Spleen (tissue), 11 donors: ENCODE results near the gene NEUROD4. TPM values are rescaled to one million over a fixed set of nuclear protein-coding genes. Genes with fewer than 3 reads are reported as not detected.

ENCODE experiments used
- DNase-seq: peaks from one replicate; pipeline ENCODE4 v3.0.0-alpha.2; 2020
- H3K27ac ChIP-seq, 8 donors: fragments of 200-600 bp; sonication (generic) in 7 of 8; 1 replicate in 4 of 8; 2 replicates in 4 of 8; pipeline versions ENCODE4 v1.5.0 to v1.8.0; 2016 to 2021; ENCODE audit warnings: inconsistent platforms in 4 of 8, mild to moderate bottlenecking in 4 of 8, moderate library complexity in 1 of 8
- H3K27me3 ChIP-seq, 7 donors: fragments of 200-600 bp; sonication (generic) in 6 of 7; replicated peaks in 1 of 7; 1 replicate in 4 of 7; 2 replicates in 3 of 7; pipeline versions ENCODE4 v1.5.0 to v1.8.0; 2016 to 2021; ENCODE audit warnings: inconsistent platforms in 3 of 7, mild to moderate bottlenecking in 1 of 7
- H3K36me3 ChIP-seq, 6 donors: fragments of 200-600 bp; sonication (generic) in 5 of 6; 1 replicate in 4 of 6; 2 replicates in 2 of 6; pipeline versions ENCODE4 v1.5.0 to v1.8.0; 2016 to 2021; ENCODE audit warnings: inconsistent platforms in 2 of 6
- H3K4me1 ChIP-seq, 6 donors: fragments of 200-600 bp; sonication (generic) in 5 of 6; 1 replicate in 3 of 6; 2 replicates in 3 of 6; pipeline versions ENCODE4 v1.5.0 to v1.8.0; 2016 to 2021; ENCODE audit warnings: inconsistent platforms in 3 of 6
- H3K4me3 ChIP-seq, 8 donors: fragments of 200-600 bp; sonication (generic) in 7 of 8; 1 replicate in 4 of 8; 2 replicates in 4 of 8; pipeline versions ENCODE4 v1.5.0 to v1.8.0; 2016 to 2021; ENCODE audit warnings: inconsistent platforms in 4 of 8, mild to moderate bottlenecking in 4 of 8, moderate library complexity in 2 of 8
- H3K9me3 ChIP-seq, 8 donors: fragments of 200-600 bp; sonication (generic) in 7 of 8; 1 replicate in 4 of 8; 2 replicates in 4 of 8; pipeline versions ENCODE4 v1.5.0 to v1.8.0; 2016 to 2021; ENCODE audit warnings: inconsistent platforms in 4 of 8
- POLR2A ChIP-seq, 3 donors: fragments of 450-650 bp; IDR thresholded peaks; one replicate each; pipeline ENCODE4 v1.5.1; 2017; ENCODE audit warnings: antibody characterized with exemption in 3 of 3, mild to moderate bottlenecking in 1 of 3
- POLR2AphosphoS5 ChIP-seq, 3 donors: sonication (generic); formaldehyde crosslinking; IDR thresholded peaks; one replicate each; pipeline ENCODE4 v1.5.1; 2017; ENCODE audit warnings: antibody characterized with exemption in 3 of 3
- WGBS, 5 donors: extraction: QIAGEN DNeasy Blood & Tissue Kit in 3 of 5; methylation state at CpG; one replicate each; pipeline versions ENCODE4 v1.1.5 to v1.1.7; 2013 to 2018; 5-methylcytosine and 5-hydroxymethylcytosine counted together
- intact Hi-C: fragments of 100-400 bp; cut with DNase I; formaldehyde crosslinking; loops from one replicate; pipeline ENCODE4 v1.15.0; 2023; ENCODE audit warnings: low total_unique reads
- polyA plus RNA-seq, 3 donors: library from polyadenylated mRNA; stranded (reverse); fragments of 200-250 nt; gene quantifications; one replicate each; pipeline ENCODE4 v1.2.1, GENCODE V29; 2013
- total RNA-seq, 7 donors: library from RNA; depleted of rRNA in 3 of 7; stranded (reverse); fragments of >200 nt in 3 of 7; fragmentation: NEBNext Ultra II Directional in 4 of 7; extraction: Animal tissue kit (Norgen Biotek cat#: 25700) in 4 of 7; gene quantifications; one replicate each; pipeline versions ENCODE4 v1.1.0 to v1.2.1, GENCODE V29; 2016 to 2021
- TF ChIP-seq, protein P1 (sequence below), 11 experiments: fragments of 200-600 bp in 7 of 11; fragments of 450-650 bp in 4 of 11; sonication (generic) in 4 of 11; IDR thresholded peaks in 8 of 11; conservative IDR thresholded peaks in 3 of 11; 1 replicate in 7 of 11; 2 replicates in 4 of 11; pipeline versions ENCODE4 v1.4.0 to v1.8.0; 2016 to 2021; ENCODE audit warnings: antibody characterized with exemption in 11 of 11, inconsistent platforms in 4 of 11, mild to moderate bottlenecking in 1 of 11
- donor health status: healthy with polysubstance abuse.
- donor health status: DM: no; HTN: no; CAD: no; lungs with moderate emphysema.
- donor health status: DM: no; HTN: no; CAD: no.
- donor health status: Bipolar disorder and iron deficiency.
- donor health status: healthy.
- donor health status: DM: no; HTN: no; CAD: no.
- donor health status: DM: yes; HTN: yes; CAD: no.

The NEUROD4 gene
- total and polyA plus RNA-seq, 10 donors, result not detected

DNA sequence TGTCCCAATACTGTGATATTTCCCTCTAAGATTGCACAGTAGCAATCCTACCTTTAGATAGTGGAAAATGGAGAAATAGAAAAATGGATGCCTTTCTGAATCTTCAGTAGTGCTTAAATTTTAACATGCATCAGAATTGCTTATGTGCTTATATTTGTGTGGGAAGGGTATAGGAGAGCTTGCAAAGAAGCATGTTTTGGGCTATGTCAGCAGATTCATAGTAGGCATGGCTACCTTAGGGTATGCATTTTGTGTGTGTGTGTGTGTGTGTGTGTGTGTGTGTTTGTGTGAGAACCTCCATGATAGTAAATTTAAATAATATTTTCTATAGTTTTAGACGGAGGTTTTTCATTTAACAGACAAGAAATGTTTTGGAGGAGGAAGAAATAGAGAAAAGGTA lies 38.3 kb downstream of the NEUROD4 start:
- Histone ChIP-seq H3K36me3 (no peaks in the 10 kb centered on the region), H3K27me3 (peaks cover 0 to 6% (median 0%) of the 10 kb centered on the region in 7 donors), H3K9me3 (no peaks in the 10 kb centered on the region), H3K27ac (no peak overlapping the region), H3K4me3 (no peak overlapping the region), H3K4me1 (peaks cover 0 to 5% (median 0%) of the 10 kb centered on the region in 6 donors)
- 78 to 96% (median 92%) methylated on average over 1 of the region's 1 CpG for WGBS, 5 donors
- intact Hi-C loops, result no loop called here
- no peak for TF ChIP-seq POLR2A (IDR thresholded peaks at IDR 0.05)
- TF ChIP-seq POLR2AphosphoS5 (IDR thresholded peaks at IDR 0.05), result no peak
- TF ChIP-seq, protein P1, sequence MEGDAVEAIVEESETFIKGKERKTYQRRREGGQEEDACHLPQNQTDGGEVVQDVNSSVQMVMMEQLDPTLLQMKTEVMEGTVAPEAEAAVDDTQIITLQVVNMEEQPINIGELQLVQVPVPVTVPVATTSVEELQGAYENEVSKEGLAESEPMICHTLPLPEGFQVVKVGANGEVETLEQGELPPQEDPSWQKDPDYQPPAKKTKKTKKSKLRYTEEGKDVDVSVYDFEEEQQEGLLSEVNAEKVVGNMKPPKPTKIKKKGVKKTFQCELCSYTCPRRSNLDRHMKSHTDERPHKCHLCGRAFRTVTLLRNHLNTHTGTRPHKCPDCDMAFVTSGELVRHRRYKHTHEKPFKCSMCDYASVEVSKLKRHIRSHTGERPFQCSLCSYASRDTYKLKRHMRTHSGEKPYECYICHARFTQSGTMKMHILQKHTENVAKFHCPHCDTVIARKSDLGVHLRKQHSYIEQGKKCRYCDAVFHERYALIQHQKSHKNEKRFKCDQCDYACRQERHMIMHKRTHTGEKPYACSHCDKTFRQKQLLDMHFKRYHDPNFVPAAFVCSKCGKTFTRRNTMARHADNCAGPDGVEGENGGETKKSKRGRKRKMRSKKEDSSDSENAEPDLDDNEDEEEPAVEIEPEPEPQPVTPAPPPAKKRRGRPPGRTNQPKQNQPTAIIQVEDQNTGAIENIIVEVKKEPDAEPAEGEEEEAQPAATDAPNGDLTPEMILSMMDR (IDR thresholded peaks at IDR 0.05 in 8 of 11, conservative IDR thresholded peaks at IDR 0.05 in 3 of 11), result no peak
- DNase-seq, result no peak

DNA sequence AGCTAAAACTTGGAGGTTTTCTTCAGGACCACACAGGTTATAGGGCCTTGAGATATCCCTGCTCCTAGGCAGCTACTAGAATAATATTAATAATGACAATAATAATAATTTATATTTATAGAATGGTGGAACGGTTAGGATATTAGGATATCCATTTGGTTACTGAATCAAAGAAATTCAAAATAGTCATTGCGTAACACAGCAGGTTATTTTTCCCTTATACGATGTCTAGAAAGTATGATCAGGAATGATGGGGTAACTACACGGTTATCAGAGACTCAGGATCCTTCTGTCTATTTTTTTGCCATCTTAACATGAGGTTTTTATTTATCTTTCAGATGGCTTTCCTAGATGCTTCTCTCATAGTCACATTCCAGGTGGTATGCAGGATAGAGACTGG lies 39.0 kb downstream of the NEUROD4 start:
- DNase-seq, result no peak
- H3K4me1 ChIP-seq, result peaks cover 0 to 5% (median 0%) of the 10 kb centered on the region in 6 donors
- no peak overlapping the region for H3K4me3 ChIP-seq
- 85 to 94% (median 89%) methylated on average over 4 of the region's 4 CpGs for WGBS, 5 donors
- no peak for TF ChIP-seq POLR2AphosphoS5 (IDR thresholded peaks at IDR 0.05)
- H3K27me3 ChIP-seq, result peaks cover 0 to 7% (median 0%) of the 10 kb centered on the region in 7 donors
- intact Hi-C loops, result no loop called here
- H3K27ac ChIP-seq, result no peak overlapping the region
- no peaks in the 10 kb centered on the region for H3K36me3 ChIP-seq
- no peaks in the 10 kb centered on the region for H3K9me3 ChIP-seq

DNA sequence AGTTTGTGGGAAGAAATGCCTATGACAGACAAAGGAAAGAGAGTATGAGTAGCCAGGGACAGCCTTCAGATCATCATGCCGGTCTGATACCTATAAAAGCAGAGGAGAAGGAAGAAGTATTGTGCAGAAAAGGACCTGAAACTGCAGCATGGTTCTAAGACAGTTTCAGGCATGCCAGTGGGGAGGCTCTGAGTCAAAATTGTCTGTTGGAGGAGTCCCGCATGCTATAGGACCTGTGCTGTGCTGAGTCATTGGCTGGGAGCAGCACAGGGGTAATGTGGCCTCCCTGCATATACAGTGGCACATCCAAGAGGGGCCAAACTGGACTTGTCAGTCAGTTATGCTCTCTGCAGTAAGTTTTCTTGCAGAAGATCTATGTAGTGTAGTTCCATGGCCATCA lies 40.7 kb downstream of the NEUROD4 start:
- H3K4me3 ChIP-seq, result no peak overlapping the region
- DNase-seq, result no peak
- 34 to 55% (median 52%) methylated on average over 2 of the region's 2 CpGs for WGBS, 5 donors
- H3K36me3 ChIP-seq, result no peaks in the 10 kb centered on the region
- H3K27me3 ChIP-seq, result peaks cover 0 to 7% (median 0%) of the 10 kb centered on the region in 7 donors
- no peak for TF ChIP-seq POLR2AphosphoS5 (IDR thresholded peaks at IDR 0.05)
- no peak for TF ChIP-seq POLR2A (IDR thresholded peaks at IDR 0.05)
- TF ChIP-seq, protein P1 (IDR thresholded peaks at IDR 0.05 in 8 of 11, conservative IDR thresholded peaks at IDR 0.05 in 3 of 11), result no peak
- H3K27ac ChIP-seq, result no peak overlapping the region
- H3K9me3 ChIP-seq, result no peaks in the 10 kb centered on the region
- intact Hi-C loops, result no loop called here
- H3K4me1 ChIP-seq, result peaks cover 0 to 5% (median 0%) of the 10 kb centered on the region in 6 donors

DNA sequence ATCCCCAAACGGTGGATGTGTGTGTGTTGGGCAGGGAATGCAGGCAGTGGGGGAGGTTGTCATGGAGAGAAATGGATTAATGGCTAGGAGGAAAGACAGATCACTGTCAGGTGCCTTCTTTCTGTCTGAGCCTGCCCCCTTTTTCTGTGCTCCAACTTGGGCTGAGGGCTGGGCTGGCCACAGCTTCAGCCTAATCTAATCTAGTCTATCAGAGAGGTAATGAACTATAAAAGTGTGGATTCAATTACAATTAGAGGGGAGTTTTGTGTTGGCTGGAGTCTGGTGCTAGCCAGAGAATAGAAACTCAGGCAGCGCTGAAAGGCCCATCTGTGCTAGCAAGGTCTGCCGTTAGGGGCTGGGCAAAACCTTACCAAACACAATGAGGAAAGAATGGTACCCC lies 41.2 kb downstream of the NEUROD4 start:
- Histone ChIP-seq H3K27me3 (peaks cover 0 to 7% (median 0%) of the 10 kb centered on the region in 7 donors), H3K4me1 (peaks cover 0 to 5% (median 0%) of the 10 kb centered on the region in 6 donors), H3K36me3 (no peaks in the 10 kb centered on the region), H3K27ac (no peak overlapping the region), H3K4me3 (no peak overlapping the region), H3K9me3 (no peaks in the 10 kb centered on the region)
- 64 to 77% (median 74%) methylated on average over 3 of the region's 3 CpGs for WGBS, 5 donors
- intact Hi-C loops, result no loop called here
- no peak for TF ChIP-seq POLR2AphosphoS5 (IDR thresholded peaks at IDR 0.05)
- no peak for DNase-seq

DNA sequence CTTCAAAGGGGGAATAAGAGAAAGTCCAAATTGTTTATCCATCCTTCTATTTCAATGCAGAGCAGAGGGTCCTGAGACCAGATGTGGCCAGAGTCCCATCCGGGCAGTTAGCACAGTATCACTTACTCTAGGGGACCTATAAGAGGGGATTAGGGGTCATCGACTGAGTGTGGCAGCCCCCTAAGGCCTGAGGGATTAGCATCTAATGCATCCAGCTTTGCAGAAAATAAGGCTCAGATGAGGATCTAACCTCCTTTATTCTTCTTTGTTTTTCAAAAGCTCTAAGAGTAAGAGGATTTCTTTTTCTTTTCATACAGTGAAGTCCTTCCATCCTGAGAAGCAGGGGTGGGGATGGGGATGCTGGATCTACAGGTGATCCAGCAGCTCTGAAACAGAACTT lies 43.5 kb downstream of the NEUROD4 start:
- no peak overlapping the region for H3K4me3 ChIP-seq

More for the DNA sequence above, 43.5 kb downstream of the NEUROD4 start:
- H3K27me3 ChIP-seq, result peaks cover 0 to 7% (median 0%) of the 10 kb centered on the region in 7 donors
- DNase-seq, result no peak
- no peaks in the 10 kb centered on the region for H3K36me3 ChIP-seq
- H3K9me3 ChIP-seq, result no peaks in the 10 kb centered on the region
- TF ChIP-seq POLR2A (IDR thresholded peaks at IDR 0.05) (no peak), POLR2AphosphoS5 (IDR thresholded peaks at IDR 0.05) (no peak)
- TF ChIP-seq, protein P1 (IDR thresholded peaks at IDR 0.05 in 8 of 11, conservative IDR thresholded peaks at IDR 0.05 in 3 of 11), result no peak
- 63 to 87% (median 81%) methylated on average over 2 of the region's 2 CpGs for WGBS, 5 donors
- no peak overlapping the region for H3K27ac ChIP-seq
- H3K4me1 ChIP-seq, result peaks cover 0 to 5% (median 0%) of the 10 kb centered on the region in 6 donors
- intact Hi-C loops, result no loop called here
